GM23248 (cell line): Measurements from ENCODE around the gene TMEM26.

ENCODE experiments used
- EZH2 ChIP-seq: fragments of 200-600 bp; sonication (generic); IDR thresholded peaks from 2 replicates; pipeline ENCODE4 v1.6.1; 2018; ENCODE audit warnings: antibody characterized with exemption, mild to moderate bottlenecking; ENCODE audit not compliant: insufficient read depth, poor library complexity, severe bottlenecking
- EZH2phosphoT487 ChIP-seq: fragments of 200-600 bp; sonication (generic); IDR thresholded peaks from 2 replicates; pipeline ENCODE4 v1.6.1; 2018; ENCODE audit warnings: antibody characterized with exemption, moderate library complexity, mild to moderate bottlenecking, low read depth; ENCODE audit not compliant: insufficient read depth

GRCh38 chr10:61397175-61397986 lies 55.8 kb downstream of the TMEM26 start:
- TF ChIP-seq EZH2 (no peak), EZH2phosphoT487 (no peak)
